Mesothelial cell of epicardium (in vitro differentiated cells): Measurements from ENCODE around the gene C15orf40. TPM values are rescaled to one million over a fixed set of nuclear protein-coding genes. Genes with fewer than 3 reads are reported as not detected.
"Not testable (repeated sequence)": the region's sequence is repeated elsewhere in the genome, so short reads cannot be mapped to it uniquely, and the experiment has no call there.

ENCODE experiments used
- DNase-seq, 2 experiments: peaks; one replicate each; pipeline ENCODE4 v3.0.0; 2021; ENCODE audit warnings: low spot score in 2 of 2; ENCODE audit not compliant: unreplicated experiment in 2 of 2
- H3K27ac Mint-ChIP-seq: 2 replicates; pipeline ENCODE4 v1.8.0; 2021; ENCODE audit warnings: mixed read lengths
- H3K27me3 Mint-ChIP-seq: 2 replicates; pipeline ENCODE4 v1.8.0; 2021; ENCODE audit warnings: low read depth, mixed read lengths
- H3K36me3 Mint-ChIP-seq: 2 replicates; pipeline ENCODE4 v1.8.0; 2021; ENCODE audit warnings: mixed read lengths
- H3K4me1 Mint-ChIP-seq: 2 replicates; pipeline ENCODE4 v1.8.0; 2021; ENCODE audit warnings: mixed read lengths
- H3K4me3 Mint-ChIP-seq: 2 replicates; pipeline ENCODE4 v1.8.0; 2021; ENCODE audit warnings: mild to moderate bottlenecking, moderate library complexity, mixed read lengths
- H3K9me3 Mint-ChIP-seq: 2 replicates; pipeline ENCODE4 v1.8.0; 2021; ENCODE audit warnings: mixed read lengths
- CTCF ChIP-seq: fragments of 200-600 bp; sonication (generic); IDR thresholded peaks from one replicate; pipeline ENCODE4 v1.5.0; 2021; ENCODE audit warnings: antibody characterized with exemption; ENCODE audit not compliant: unreplicated experiment
- total RNA-seq: library from RNA; stranded (reverse); gene quantifications from 3 replicates; pipeline ENCODE4 v1.2.1, GENCODE V29; 2021

The C15orf40 gene
- total RNA-seq, 1 donor from 2014 or later: 18.4 TPM

GRCh38 chr15:83044156-83044555, 32.7 kb upstream of the C15orf40 start:
- peaks cover 59% of the 10 kb centered on the region for H3K36me3 Mint-ChIP-seq
- no peak overlapping the region for H3K27ac Mint-ChIP-seq
- DNase-seq: no peak
- H3K27me3 Mint-ChIP-seq: no peaks in the 10 kb centered on the region
- H3K9me3 Mint-ChIP-seq: peaks cover 5% of the 10 kb centered on the region
- H3K4me3 Mint-ChIP-seq: no peak overlapping the region
- TF ChIP-seq CTCF: no peak
- H3K4me1 Mint-ChIP-seq: no peaks in the 10 kb centered on the region

DNA sequence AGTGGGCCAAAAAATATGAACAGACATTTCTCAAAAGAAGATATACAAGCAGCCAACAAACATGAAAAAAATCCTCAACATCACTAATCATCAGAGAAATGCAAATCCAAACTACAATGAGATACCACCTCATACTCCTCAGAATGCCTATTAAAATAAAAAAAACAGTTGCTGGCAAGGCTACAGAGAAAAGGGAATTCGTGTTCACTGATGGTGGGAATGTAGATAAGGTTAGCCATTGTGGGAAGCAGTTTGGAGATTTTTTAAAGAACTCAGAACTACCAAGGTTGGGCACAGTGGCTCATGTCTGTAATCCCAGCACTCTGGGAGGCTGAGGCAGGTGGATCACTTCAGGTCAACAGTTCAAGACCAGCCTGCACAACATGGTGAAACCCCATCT, 27.8 kb upstream of the C15orf40 start:
- Mint-ChIP-seq H3K36me3 (peaks cover 59% of the 10 kb centered on the region), H3K9me3 (peaks cover 21% of the 10 kb centered on the region), H3K27me3 (no peaks in the 10 kb centered on the region), H3K4me1 (no peaks in the 10 kb centered on the region), H3K4me3 (no peak overlapping the region), H3K27ac (no peak overlapping the region)
- no peak for DNase-seq
- no peak for TF ChIP-seq CTCF

DNA sequence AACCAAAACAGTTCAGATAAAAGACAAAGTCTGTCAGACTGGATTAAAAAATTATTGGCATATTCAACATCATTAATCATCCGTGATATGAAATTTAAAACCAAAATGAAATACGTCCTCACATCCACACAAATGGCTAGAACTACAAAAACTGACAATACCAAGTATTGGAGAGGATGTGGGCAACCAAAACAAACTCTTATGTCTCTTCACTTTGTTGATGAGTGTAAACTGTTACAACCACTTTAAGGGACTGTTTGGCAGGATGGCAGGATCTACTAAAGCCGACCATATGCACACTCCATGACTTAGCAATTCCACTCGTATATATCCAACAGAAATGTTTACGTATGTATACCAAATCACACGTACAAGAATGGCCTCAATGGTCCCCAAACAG, 24.8 kb upstream of the C15orf40 start:
- Mint-ChIP-seq H3K4me3 (no peak overlapping the region), H3K36me3 (peaks cover 56% of the 10 kb centered on the region), H3K27ac (no peak overlapping the region), H3K9me3 (peaks cover 26% of the 10 kb centered on the region), H3K27me3 (no peaks in the 10 kb centered on the region), H3K4me1 (no peaks in the 10 kb centered on the region)
- DNase-seq: no peak
- TF ChIP-seq CTCF: no peak

GRCh38 chr15:83031234-83031633, 19.8 kb upstream of the C15orf40 start:
- peaks cover 41% of the 10 kb centered on the region for H3K36me3 Mint-ChIP-seq

DNA sequence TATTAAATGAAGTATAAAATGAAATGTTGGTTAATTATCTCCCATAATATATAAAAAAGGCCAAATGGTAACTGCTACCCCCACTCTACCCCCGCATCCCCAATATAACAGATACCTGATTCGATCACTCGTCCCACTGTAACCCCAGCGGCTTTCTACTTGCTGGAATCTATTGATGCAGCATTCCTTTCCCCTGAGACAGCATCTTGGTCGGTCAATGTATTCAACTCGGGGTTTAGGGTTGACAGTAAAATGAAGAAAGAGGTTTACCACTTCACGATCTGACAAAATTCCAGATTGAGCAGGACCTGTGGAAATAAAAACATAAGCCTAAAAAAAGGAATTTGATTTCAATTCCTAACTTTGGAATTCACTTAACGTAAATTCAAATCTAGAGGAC, 18.6 kb upstream of the C15orf40 start:
- H3K4me1 Mint-ChIP-seq: peaks cover 3% of the 10 kb centered on the region
- no peak for DNase-seq
- no peak overlapping the region for H3K27ac Mint-ChIP-seq
- H3K36me3 Mint-ChIP-seq: peaks cover 35% of the 10 kb centered on the region
- H3K9me3 Mint-ChIP-seq: peaks cover 8% of the 10 kb centered on the region
- TF ChIP-seq CTCF: no peak
- H3K4me3 Mint-ChIP-seq: no peak overlapping the region
- no peaks in the 10 kb centered on the region for H3K27me3 Mint-ChIP-seq

More at GRCh38 chr15:83031234-83031633, 19.8 kb upstream of the C15orf40 start:
- not testable (repeated sequence) for H3K4me3 Mint-ChIP-seq, H3K27me3 Mint-ChIP-seq, H3K9me3 Mint-ChIP-seq, H3K4me1 Mint-ChIP-seq, DNase-seq, H3K27ac Mint-ChIP-seq

- H3K36me3 Mint-ChIP-seq: peaks cover 7% of the 10 kb centered on the region
- no peak for TF ChIP-seq CTCF
- peaks cover 8% of the 10 kb centered on the region for H3K4me1 Mint-ChIP-seq
- H3K27ac Mint-ChIP-seq: no peak overlapping the region
- DNase-seq: no peak
- H3K27me3 Mint-ChIP-seq: no peaks in the 10 kb centered on the region
- H3K4me3 Mint-ChIP-seq: no peak overlapping the region
- H3K9me3 Mint-ChIP-seq: no peaks in the 10 kb centered on the region
Observed at GRCh38 chr15:83018436-83018835, 7.0 kb upstream of the C15orf40 start.
